Right atrium auricular region (tissue), 2 donors: ENCODE data around the gene KCNJ2. TPM values are rescaled to one million over a fixed set of nuclear protein-coding genes. Genes with fewer than 3 reads are reported as not detected.
A peak's percentile ranks its signal among the peaks of the same experiment; 100 is the strongest.

Source experiments
- DNase-seq: peaks from one replicate; pipeline ENCODE4 v3.0.0-alpha.2; 2019; ENCODE audit warnings: low spot score
- H3K27ac ChIP-seq, 2 donors: fragments of 200-600 bp; sonication (generic); 1 replicate in 1 of 2; 2 replicates in 1 of 2; pipeline ENCODE4 v1.5.1; 2016 to 2019
- H3K27me3 ChIP-seq, 2 donors: fragments of 200-600 bp; sonication (generic); one replicate each; pipeline versions ENCODE4 v1.5.1 to v1.6.0; 2017 to 2019
- H3K36me3 ChIP-seq: fragments of 200-600 bp; sonication (generic); one replicate; pipeline ENCODE4 v1.5.1; 2016
- H3K4me1 ChIP-seq, 2 donors: fragments of 200-600 bp; sonication (generic); one replicate each; pipeline versions ENCODE4 v1.5.1 to v1.6.0; 2017 to 2019
- H3K4me3 ChIP-seq, 2 donors: fragments of 200-600 bp; sonication (generic); 1 replicate in 1 of 2; 2 replicates in 1 of 2; pipeline ENCODE4 v1.5.1; 2017 to 2019; ENCODE audit warnings: mild to moderate bottlenecking in 1 of 2, moderate library complexity in 1 of 2
- H3K9me3 ChIP-seq, 2 donors: fragments of 200-600 bp; sonication (generic); one replicate each; pipeline ENCODE4 v1.5.1; 2019
- total RNA-seq, 2 donors: library from RNA; depleted of rRNA; stranded (reverse); fragments of >200 nt; gene quantifications; one replicate each; pipeline ENCODE4 v1.1.0, GENCODE V29; 2016
- TF ChIP-seq, protein P1 (sequence below), 2 donors: fragments of 200-600 bp; sonication (generic); IDR thresholded peaks; one replicate each; pipeline ENCODE4 v1.5.1; 2019; ENCODE audit warnings: antibody characterized with exemption in 2 of 2

The KCNJ2 gene
- total RNA-seq, 2 donors from 2014 or later, result 7.2 to 10.7 TPM

DNA sequence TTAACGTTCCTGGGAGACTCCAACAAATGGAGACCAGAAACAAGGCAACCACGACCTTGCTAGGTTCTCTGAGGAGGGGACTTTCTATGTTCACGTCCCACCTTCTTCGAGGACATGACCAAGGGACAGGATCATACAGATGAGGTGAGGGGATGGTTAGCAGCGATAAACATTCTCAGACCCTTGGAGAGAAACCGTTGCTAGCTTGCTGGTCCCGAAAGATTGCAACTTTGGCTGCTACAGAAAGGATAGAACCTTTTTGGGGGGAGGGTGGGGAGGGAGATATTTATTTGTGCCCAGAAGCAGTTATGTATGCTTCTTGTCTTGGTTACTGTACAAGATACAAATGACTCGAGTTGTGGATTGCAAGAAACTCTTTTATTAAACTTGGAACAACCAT is 35.3 kb upstream of the KCNJ2 start:
- TF ChIP-seq, protein P1, sequence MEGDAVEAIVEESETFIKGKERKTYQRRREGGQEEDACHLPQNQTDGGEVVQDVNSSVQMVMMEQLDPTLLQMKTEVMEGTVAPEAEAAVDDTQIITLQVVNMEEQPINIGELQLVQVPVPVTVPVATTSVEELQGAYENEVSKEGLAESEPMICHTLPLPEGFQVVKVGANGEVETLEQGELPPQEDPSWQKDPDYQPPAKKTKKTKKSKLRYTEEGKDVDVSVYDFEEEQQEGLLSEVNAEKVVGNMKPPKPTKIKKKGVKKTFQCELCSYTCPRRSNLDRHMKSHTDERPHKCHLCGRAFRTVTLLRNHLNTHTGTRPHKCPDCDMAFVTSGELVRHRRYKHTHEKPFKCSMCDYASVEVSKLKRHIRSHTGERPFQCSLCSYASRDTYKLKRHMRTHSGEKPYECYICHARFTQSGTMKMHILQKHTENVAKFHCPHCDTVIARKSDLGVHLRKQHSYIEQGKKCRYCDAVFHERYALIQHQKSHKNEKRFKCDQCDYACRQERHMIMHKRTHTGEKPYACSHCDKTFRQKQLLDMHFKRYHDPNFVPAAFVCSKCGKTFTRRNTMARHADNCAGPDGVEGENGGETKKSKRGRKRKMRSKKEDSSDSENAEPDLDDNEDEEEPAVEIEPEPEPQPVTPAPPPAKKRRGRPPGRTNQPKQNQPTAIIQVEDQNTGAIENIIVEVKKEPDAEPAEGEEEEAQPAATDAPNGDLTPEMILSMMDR (IDR thresholded peaks at IDR 0.05), result no peak
- Histone ChIP-seq H3K27ac (no peak overlapping the region), H3K4me1 (peaks cover 0 to 9% of the 10 kb centered on the region in 2 donors), H3K9me3 (no peaks in the 10 kb centered on the region), H3K4me3 (no peak overlapping the region), H3K27me3 (no peaks in the 10 kb centered on the region), H3K36me3 (no peaks in the 10 kb centered on the region)
- no peak for DNase-seq

DNA sequence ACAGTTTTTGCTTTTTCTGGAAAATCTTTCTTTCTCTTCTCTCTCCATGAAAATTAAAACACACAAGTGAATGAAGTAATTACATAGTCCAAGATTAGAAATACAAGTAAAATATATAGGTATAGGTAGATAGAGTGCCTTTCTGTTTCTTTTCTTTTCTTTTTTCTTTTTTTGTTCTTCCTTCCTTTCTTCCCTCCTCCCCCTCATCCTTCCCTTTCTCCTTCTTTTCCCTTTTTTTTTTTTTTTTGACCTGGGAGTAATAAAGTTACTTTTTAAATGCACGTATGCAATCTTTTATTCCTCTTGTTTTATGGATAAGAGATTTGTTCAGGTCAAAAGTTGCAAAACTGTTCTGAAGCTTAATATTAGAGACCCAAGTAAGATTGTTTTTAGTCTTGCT is 34.6 kb upstream of the KCNJ2 start:
- TF ChIP-seq, protein P1 (IDR thresholded peaks at IDR 0.05), result no peak
- Histone ChIP-seq H3K36me3 (no peaks in the 10 kb centered on the region), H3K27me3 (no peaks in the 10 kb centered on the region), H3K4me3 (no peak overlapping the region), H3K27ac (no peak overlapping the region), H3K4me1 (peaks cover 0 to 9% of the 10 kb centered on the region in 2 donors), H3K9me3 (no peaks in the 10 kb centered on the region)
- no peak for DNase-seq

- Histone ChIP-seq H3K27ac (no peak overlapping the region), H3K4me1 (peaks cover 0 to 9% of the 10 kb centered on the region in 2 donors), H3K4me3 (no peak overlapping the region), H3K27me3 (no peaks in the 10 kb centered on the region), H3K9me3 (no peaks in the 10 kb centered on the region), H3K36me3 (no peaks in the 10 kb centered on the region)
- no peak for DNase-seq
- TF ChIP-seq, protein P1 (IDR thresholded peaks at IDR 0.05), result no peak
Observed at GRCh38 chr17:70136131-70136530, 33.2 kb upstream of the KCNJ2 start.

DNA sequence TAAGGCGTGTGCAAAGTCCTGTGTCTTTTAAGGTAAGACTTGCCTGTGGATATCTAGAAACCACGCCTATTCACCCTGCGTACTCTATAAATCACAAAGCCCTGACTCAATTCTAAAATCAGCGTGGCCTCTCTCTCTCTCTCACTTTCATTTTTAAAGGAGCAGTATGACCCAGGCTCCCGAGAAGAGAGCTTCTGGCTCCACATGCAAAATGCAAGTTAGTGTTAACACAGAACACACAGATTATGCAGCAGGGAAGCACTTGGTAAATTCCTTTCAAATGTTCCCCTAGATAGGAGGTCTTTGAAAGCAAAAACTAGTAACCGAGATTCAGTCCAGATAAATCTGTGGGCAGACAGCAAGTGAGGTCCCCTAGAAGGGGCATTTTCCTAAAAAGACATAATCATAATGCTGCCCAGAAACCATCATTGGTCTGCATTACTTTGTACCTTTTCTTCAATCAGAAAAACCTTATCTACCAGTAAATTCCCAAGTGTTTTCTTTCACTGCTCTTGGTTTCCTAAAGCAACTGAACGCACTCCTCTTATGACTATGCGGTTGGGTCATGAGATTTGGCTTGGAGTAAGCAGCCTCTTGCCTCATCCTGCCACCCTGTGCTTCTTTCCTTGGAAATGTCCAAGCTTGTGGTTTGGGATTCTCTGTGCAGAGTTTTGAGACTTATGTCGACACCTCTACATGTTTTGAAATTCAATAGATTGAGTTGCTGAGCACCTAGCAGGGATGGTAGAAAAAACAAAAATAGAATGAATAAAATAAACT is 31.7 kb upstream of the KCNJ2 start:
- Histone ChIP-seq H3K9me3 (no peaks in the 10 kb centered on the region), H3K27ac (peak overlapping the region; percentile 64 to 85), H3K4me3 (peak overlapping the region; percentile 23 to 39), H3K27me3 (no peaks in the 10 kb centered on the region), H3K4me1 (peaks cover 0 to 9% of the 10 kb centered on the region in 2 donors), H3K36me3 (no peaks in the 10 kb centered on the region)
- peak; percentile 82 for DNase-seq
- TF ChIP-seq, protein P1 (IDR thresholded peaks at IDR 0.05), result no peak

GRCh38 chr17:70138291-70138865 is 31.0 kb upstream of the KCNJ2 start:
- TF ChIP-seq, protein P1 (IDR thresholded peaks at IDR 0.05), result no peak
- H3K4me1 ChIP-seq, result peaks cover 0 to 9% of the 10 kb centered on the region in 2 donors
- H3K27me3 ChIP-seq, result no peaks in the 10 kb centered on the region
- H3K27ac ChIP-seq, result peak overlapping the region; percentile 64 to 85
- no peaks in the 10 kb centered on the region for H3K36me3 ChIP-seq
- no peaks in the 10 kb centered on the region for H3K9me3 ChIP-seq
- DNase-seq, result no peak
- no peak overlapping the region for H3K4me3 ChIP-seq
